OCI-LY1 (cell line): ENCODE results near the gene MAGI2.

Experiments
- EZH2 ChIP-seq: fragments of 200-600 bp; sonication (generic), shearing (Covaris generic); IDR thresholded peaks from 2 replicates; pipeline ENCODE4 v1.8.0; 2017; ENCODE audit warnings: borderline replicate concordance, mixed run types, mild to moderate bottlenecking, antibody characterized with exemption, low read length, moderate library complexity, mixed read lengths
- TF ChIP-seq, protein P1 (sequence below): fragments of 200-600 bp; sonication (generic), shearing (Covaris generic); IDR thresholded peaks from 2 replicates; pipeline ENCODE4 v1.5.1; 2017; ENCODE audit warnings: mild to moderate bottlenecking, antibody characterized with exemption, low read length, moderate library complexity, mixed read lengths

DNA sequence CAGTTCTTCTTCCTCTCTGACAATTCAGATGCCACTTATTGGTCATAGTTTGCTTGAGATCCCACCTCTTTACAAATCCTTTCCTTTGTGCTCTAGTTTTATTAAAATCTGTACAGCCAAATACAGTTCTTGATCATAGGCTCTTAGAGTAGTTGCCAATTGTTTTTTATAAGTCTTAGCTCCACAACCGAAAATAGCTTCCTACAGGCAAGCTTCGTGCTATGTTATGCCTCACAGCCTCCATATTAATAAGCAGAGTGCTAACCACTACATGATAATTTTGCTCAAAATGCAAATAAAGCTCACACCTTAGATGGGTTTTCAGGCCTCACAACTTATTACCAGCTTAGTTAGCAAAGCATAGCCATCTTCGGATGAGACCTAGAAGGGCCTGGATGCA lies 688.9 kb downstream of the MAGI2 start:
- TF ChIP-seq, protein P1, sequence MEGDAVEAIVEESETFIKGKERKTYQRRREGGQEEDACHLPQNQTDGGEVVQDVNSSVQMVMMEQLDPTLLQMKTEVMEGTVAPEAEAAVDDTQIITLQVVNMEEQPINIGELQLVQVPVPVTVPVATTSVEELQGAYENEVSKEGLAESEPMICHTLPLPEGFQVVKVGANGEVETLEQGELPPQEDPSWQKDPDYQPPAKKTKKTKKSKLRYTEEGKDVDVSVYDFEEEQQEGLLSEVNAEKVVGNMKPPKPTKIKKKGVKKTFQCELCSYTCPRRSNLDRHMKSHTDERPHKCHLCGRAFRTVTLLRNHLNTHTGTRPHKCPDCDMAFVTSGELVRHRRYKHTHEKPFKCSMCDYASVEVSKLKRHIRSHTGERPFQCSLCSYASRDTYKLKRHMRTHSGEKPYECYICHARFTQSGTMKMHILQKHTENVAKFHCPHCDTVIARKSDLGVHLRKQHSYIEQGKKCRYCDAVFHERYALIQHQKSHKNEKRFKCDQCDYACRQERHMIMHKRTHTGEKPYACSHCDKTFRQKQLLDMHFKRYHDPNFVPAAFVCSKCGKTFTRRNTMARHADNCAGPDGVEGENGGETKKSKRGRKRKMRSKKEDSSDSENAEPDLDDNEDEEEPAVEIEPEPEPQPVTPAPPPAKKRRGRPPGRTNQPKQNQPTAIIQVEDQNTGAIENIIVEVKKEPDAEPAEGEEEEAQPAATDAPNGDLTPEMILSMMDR = no peak
- no peak for TF ChIP-seq EZH2
